Thyroid gland (tissue), 4 donors: ENCODE results near the gene TGM5. TPM values are rescaled to one million over a fixed set of nuclear protein-coding genes. Genes with fewer than 3 reads are reported as not detected.
"Not testable (repeated sequence)": the region's sequence is repeated elsewhere in the genome, so short reads cannot be mapped to it uniquely, and the experiment has no call there.

Experiments used
- DNase-seq, 2 donors: peaks; one replicate each; pipeline ENCODE4 v3.0.0-alpha.2; 2019
- H3K27ac ChIP-seq, 3 donors: fragments of 200-600 bp; sonication (generic); 1 replicate in 2 of 3; 2 replicates in 1 of 3; pipeline ENCODE4 v1.5.1; 2016 to 2019; ENCODE audit warnings: mild to moderate bottlenecking in 1 of 3, moderate library complexity in 1 of 3
- H3K27me3 ChIP-seq: fragments of 200-600 bp; sonication (generic); one replicate; pipeline ENCODE4 v1.5.1; 2019
- H3K36me3 ChIP-seq, 2 donors: fragments of 200-600 bp; sonication (generic); one replicate each; pipeline ENCODE4 v1.5.1; 2016 to 2019
- H3K4me1 ChIP-seq, 2 donors: fragments of 200-600 bp; sonication (generic); one replicate each; pipeline ENCODE4 v1.5.1; 2017 to 2019
- H3K4me3 ChIP-seq, 3 donors: fragments of 200-600 bp; sonication (generic); replicated peaks in 1 of 3; 1 replicate in 2 of 3; 2 replicates in 1 of 3; pipeline ENCODE4 v1.5.1; 2016; ENCODE audit warnings: mild to moderate bottlenecking in 1 of 3
- H3K9me3 ChIP-seq: fragments of 200-600 bp; sonication (generic); one replicate; pipeline ENCODE4 v1.5.1; 2017
- CTCF ChIP-seq, 6 experiments: fragments of 200-600 bp in 3 of 6; fragments of 450-650 bp in 3 of 6; sonication (generic) in 3 of 6; IDR thresholded peaks; one replicate each; pipeline ENCODE4 v1.5.1; 2016 to 2019; ENCODE audit warnings: antibody characterized with exemption in 6 of 6, mild to moderate bottlenecking in 2 of 6, inconsistent platforms in 1 of 6, moderate library complexity in 1 of 6
- POLR2A ChIP-seq, 2 donors: fragments of 450-650 bp; IDR thresholded peaks; one replicate each; pipeline ENCODE4 v1.6.1; 2017; ENCODE audit warnings: antibody characterized with exemption in 2 of 2, mild to moderate bottlenecking in 2 of 2, moderate library complexity in 1 of 2
- WGBS, 2 donors: methylation state at CpG; one replicate each; pipeline ENCODE4 v1.1.5; 2017; 5-methylcytosine and 5-hydroxymethylcytosine counted together
- intact Hi-C: fragments of 100-400 bp; cut with DNase I; formaldehyde crosslinking; loops from one replicate; pipeline ENCODE4 v1.15.1; 2023
- total RNA-seq, 4 donors: library from RNA; depleted of rRNA; stranded (reverse); fragments of >200 nt; gene quantifications; one replicate each; pipeline ENCODE4 v1.2.3, GENCODE V29; 2016

TGM5 gene
- total RNA-seq, 4 donors from 2014 or later, result not detected

GRCh38 chr15:43226436-43227305 is 40.1 kb downstream of the TGM5 start:
- Histone ChIP-seq H3K36me3 (no peaks in the 10 kb centered on the region), H3K9me3 (no peaks in the 10 kb centered on the region), H3K4me3 (no peak overlapping the region), H3K27me3 (no peaks in the 10 kb centered on the region), H3K27ac (no peak overlapping the region), H3K4me1 (peaks cover 0 to 7% of the 10 kb centered on the region in 2 donors)
- WGBS, 2 donors, result 96 to 97% methylated on average over 26 to 45 of the region's 57 CpGs
- no peak for DNase-seq
- TF ChIP-seq CTCF (IDR thresholded peaks at IDR 0.05) (no peak), POLR2A (IDR thresholded peaks at IDR 0.05) (no peak)
- intact Hi-C loops, result loop anchor here (5.0 kb wide), 1 partner anchor 61 kb away; no protein-coding TSS in a partner anchor

GRCh38 chr15:43225950-43226255 is 40.8 kb downstream of the TGM5 start:
- H3K27ac ChIP-seq, H3K36me3 ChIP-seq, H3K27me3 ChIP-seq, H3K9me3 ChIP-seq, H3K4me3 ChIP-seq, DNase-seq, H3K4me1 ChIP-seq: not testable (repeated sequence)
- WGBS, 2 donors, result 86 to 92% methylated on average over 12 of the region's 12 CpGs
- intact Hi-C loops, result loop anchor here (5.0 kb wide), 1 partner anchor 61 kb away; no protein-coding TSS in a partner anchor

GRCh38 chr15:43225201-43225949 is 41.4 kb downstream of the TGM5 start:
- Histone ChIP-seq H3K4me1 (peaks cover 0 to 6% of the 10 kb centered on the region in 2 donors), H3K36me3 (no peaks in the 10 kb centered on the region), H3K27me3 (no peaks in the 10 kb centered on the region), H3K27ac (no peak overlapping the region), H3K9me3 (no peaks in the 10 kb centered on the region), H3K4me3 (no peak overlapping the region)
- TF ChIP-seq CTCF (IDR thresholded peaks at IDR 0.05) (peak in 5 of 6 experiments; percentile 36 to 72 (median 59)), POLR2A (IDR thresholded peaks at IDR 0.05) (no peak)
- DNase-seq, result peak; percentile 27 to 32
- intact Hi-C loops, result loop anchor here (5.0 kb wide), 1 partner anchor 62 kb away; no protein-coding TSS in a partner anchor
- WGBS, 2 donors, result 42 to 45% methylated on average over 16 of the region's 16 CpGs

- intact Hi-C loops, result no loop called here
- Histone ChIP-seq H3K27me3 (no peaks in the 10 kb centered on the region), H3K27ac (peak overlapping the region in 1 of 3 donors; percentile 46), H3K9me3 (no peaks in the 10 kb centered on the region), H3K4me1 (no peaks in the 10 kb centered on the region), H3K36me3 (no peaks in the 10 kb centered on the region), H3K4me3 (no peak overlapping the region)
- TF ChIP-seq POLR2A (IDR thresholded peaks at IDR 0.05) (no peak), CTCF (IDR thresholded peaks at IDR 0.05) (no peak)
- WGBS, 2 donors, result 76 to 91% methylated on average over 1 of the region's 1 CpG
- DNase-seq, result no peak
Observed at GRCh38 chr15:43221422-43221821, 45.3 kb downstream of the TGM5 start.

GRCh38 chr15:43220991-43221403 is 45.7 kb downstream of the TGM5 start, which contains the start of gene EPB42:
Gene EPB42, minus strand, starts transcription at chr15:43221018. Its CDS starts 193 bp downstream, at chr15:43220825.
- no peaks in the 10 kb centered on the region for H3K27me3 ChIP-seq
- TF ChIP-seq POLR2A (IDR thresholded peaks at IDR 0.05), result no peak
- no peak for TF ChIP-seq CTCF (IDR thresholded peaks at IDR 0.05)
- no peaks in the 10 kb centered on the region for H3K4me1 ChIP-seq
- DNase-seq, result peak; percentile 62
- intact Hi-C loops, result no loop called here
- H3K9me3 ChIP-seq, result no peaks in the 10 kb centered on the region
- peak within 1 kb of the TSS in 1 of 3 donors; percentile 46 for H3K27ac ChIP-seq
- WGBS, 2 donors, result 42 to 46% methylated on average over 3 of the region's 3 CpGs
- no peaks in the 10 kb centered on the region for H3K36me3 ChIP-seq
- H3K4me3 ChIP-seq, result no peak within 1 kb of the TSS
